ENCODE measurements around the gene OR52E5. TPM values are rescaled to one million over a fixed set of nuclear protein-coding genes. Genes with fewer than 3 reads are reported as not detected.

Gene OR52E5
- total and polyA plus RNA-seq, 2 experiments from 2014 or later, result not detected

DNA sequence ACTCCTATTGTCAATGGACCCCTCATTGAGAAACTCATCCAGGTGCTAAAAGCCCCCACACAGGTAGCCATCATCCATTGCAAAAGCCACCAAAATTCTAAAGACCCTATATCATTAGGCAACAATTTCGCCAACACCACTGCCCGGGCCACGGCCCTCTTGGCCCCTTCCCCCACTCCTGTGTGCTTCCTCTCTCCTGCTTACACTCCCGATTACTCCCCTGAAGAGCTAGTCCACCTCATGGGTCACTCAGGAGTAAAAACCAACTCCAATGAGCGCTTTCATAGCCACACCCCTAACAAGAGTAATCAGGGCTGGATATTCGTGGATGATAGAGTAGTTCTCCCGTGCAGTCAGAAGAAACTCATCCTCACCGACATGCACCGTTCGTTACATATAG lies 40.1 kb downstream of the OR52E5 start:
- no peak overlapping the region for H3K27ac ChIP-seq
- no peak for DNase-seq

GRCh38 chr11:5937868-5938602 lies 45.0 kb downstream of the OR52E5 start:
- H3K79me2 ChIP-seq (ENCODE audit: insufficient read depth), result no peaks in the 10 kb centered on the region
- in situ Hi-C loops (cut with MboI), result no loop called here
- WGBS, 2 experiments (ENCODE audit: low coverage in 1 of 2, low lambda C conversion rate in 2 of 2, missing lambda C conversion rate in 2 of 2), result 67 to 73% methylated on average over 39 of the region's 39 CpGs
- no peaks in the 10 kb centered on the region for H3K9me3 ChIP-seq (ENCODE audit: low read depth)
- H3K27me3 ChIP-seq (replicated peaks; ENCODE audit: insufficient read depth), result no peaks in the 10 kb centered on the region
- no peaks in the 10 kb centered on the region for H3K4me1 ChIP-seq (ENCODE audit: insufficient read depth)
- DNase-seq, result no peak
- no peaks in the 10 kb centered on the region for H3K9me2 ChIP-seq (ENCODE audit: insufficient read depth)
- TF ChIP-seq EZH2phosphoT487 (IDR thresholded peaks at IDR 0.05; ENCODE audit: insufficient read depth, low read depth), result no peak
- H3K9ac ChIP-seq, result no peak overlapping the region
- H3K4me2 ChIP-seq (ENCODE audit: unreplicated experiment), result no peak overlapping the region
- H3K27ac ChIP-seq, result no peak overlapping the region
- no peaks in the 10 kb centered on the region for H3K36me3 ChIP-seq (ENCODE audit: low read depth)
- H3F3A ChIP-seq (ENCODE audit: insufficient read depth), result no peaks in the 10 kb centered on the region
- no peak overlapping the region for H2AFZ ChIP-seq
- no peaks in the 10 kb centered on the region for H4K20me1 ChIP-seq (ENCODE audit: insufficient read depth)
- no peak overlapping the region for H3K4me3 ChIP-seq

More for the DNA sequence above, 40.1 kb downstream of the OR52E5 start:
- Histone ChIP-seq H3F3A (ENCODE audit: insufficient read depth) (no peaks in the 10 kb centered on the region), H3K4me1 (ENCODE audit: insufficient read depth) (no peaks in the 10 kb centered on the region), H3K27me3 (replicated peaks; ENCODE audit: insufficient read depth) (no peaks in the 10 kb centered on the region), H2AFZ (no peak overlapping the region), H3K4me3 (no peak overlapping the region), H3K36me3 (ENCODE audit: low read depth) (no peaks in the 10 kb centered on the region), H3K9me3 (ENCODE audit: low read depth) (no peaks in the 10 kb centered on the region), H3K9ac (no peak overlapping the region), H3K4me2 (ENCODE audit: unreplicated experiment) (no peak overlapping the region), H3K79me2 (ENCODE audit: insufficient read depth) (no peaks in the 10 kb centered on the region), H4K20me1 (ENCODE audit: insufficient read depth) (no peaks in the 10 kb centered on the region), H3K9me2 (ENCODE audit: insufficient read depth) (no peaks in the 10 kb centered on the region)
- in situ Hi-C loops (cut with MboI), result no loop called here
- 45 to 60% methylated on average over 10 of the region's 10 CpGs for WGBS, 2 experiments (ENCODE audit: low coverage in 1 of 2, low lambda C conversion rate in 2 of 2, missing lambda C conversion rate in 2 of 2)
- TF ChIP-seq EZH2 (IDR thresholded peaks at IDR 0.05; ENCODE audit: insufficient read depth, poor library complexity, severe bottlenecking) (no peak), EZH2phosphoT487 (IDR thresholded peaks at IDR 0.05; ENCODE audit: insufficient read depth, low read depth) (no peak)

DNA sequence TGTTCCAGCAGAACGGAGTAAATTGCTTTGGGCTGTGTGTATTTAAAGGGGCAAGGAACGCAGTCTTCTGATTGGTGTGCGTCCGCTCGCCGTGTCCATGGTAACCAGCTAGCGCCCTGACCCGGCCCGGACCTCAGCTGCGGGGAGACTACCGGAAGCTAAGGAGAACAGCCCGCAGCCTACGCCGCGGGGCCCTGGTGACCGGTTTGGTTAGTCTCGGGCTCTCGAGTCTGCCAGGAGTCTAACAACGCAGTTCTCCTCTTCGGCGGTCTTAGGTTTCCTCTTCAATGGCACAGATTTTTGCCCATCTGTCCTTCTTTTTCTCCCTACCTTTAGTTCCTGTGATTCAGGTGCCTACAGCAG lies 45.6 kb downstream of the OR52E5 start:
- no peaks in the 10 kb centered on the region for H3K9me3 ChIP-seq (ENCODE audit: low read depth)
- no peak overlapping the region for H3K9ac ChIP-seq
- H3K4me1 ChIP-seq (ENCODE audit: insufficient read depth), result no peaks in the 10 kb centered on the region
- no peak for TF ChIP-seq EZH2phosphoT487 (IDR thresholded peaks at IDR 0.05; ENCODE audit: insufficient read depth, low read depth)
- no peak for TF ChIP-seq EZH2 (IDR thresholded peaks at IDR 0.05; ENCODE audit: insufficient read depth, poor library complexity, severe bottlenecking)
- in situ Hi-C loops (cut with MboI), result no loop called here
- no peak overlapping the region for H3K4me2 ChIP-seq (ENCODE audit: unreplicated experiment)
- H2AFZ ChIP-seq, result no peak overlapping the region
- no peaks in the 10 kb centered on the region for H3K9me2 ChIP-seq (ENCODE audit: insufficient read depth)
- H3K79me2 ChIP-seq (ENCODE audit: insufficient read depth), result no peaks in the 10 kb centered on the region
- WGBS, 2 experiments (ENCODE audit: low coverage in 1 of 2, low lambda C conversion rate in 2 of 2, missing lambda C conversion rate in 2 of 2), result 52 to 54% methylated on average over 21 of the region's 21 CpGs
- no peak overlapping the region for H3K27ac ChIP-seq
- no peak overlapping the region for H3K4me3 ChIP-seq
- H3K36me3 ChIP-seq (ENCODE audit: low read depth), result no peaks in the 10 kb centered on the region
- no peaks in the 10 kb centered on the region for H3F3A ChIP-seq (ENCODE audit: insufficient read depth)
- H4K20me1 ChIP-seq (ENCODE audit: insufficient read depth), result no peaks in the 10 kb centered on the region
- H3K27me3 ChIP-seq (replicated peaks; ENCODE audit: insufficient read depth), result no peaks in the 10 kb centered on the region
- no peak for DNase-seq

DNA sequence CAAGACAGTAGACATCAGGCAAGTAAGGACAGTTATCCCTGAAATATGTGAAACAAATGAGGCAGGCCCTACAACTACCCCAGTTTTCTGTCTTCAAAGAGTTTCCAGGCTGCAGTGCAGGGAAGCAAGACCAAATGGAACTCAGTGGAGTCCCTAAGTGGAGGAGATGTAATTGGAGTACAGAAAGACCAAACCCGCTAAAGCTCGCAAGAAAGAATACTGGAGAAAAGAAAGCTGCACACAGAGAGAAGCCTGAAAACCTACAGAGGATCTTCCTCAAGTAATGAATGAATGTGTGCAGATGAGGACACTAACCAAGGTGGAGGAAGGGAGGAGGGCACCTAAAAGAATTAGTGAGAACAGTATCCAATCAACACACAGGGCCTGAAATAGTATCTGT lies 47.7 kb downstream of the OR52E5 start:
- no peaks in the 10 kb centered on the region for H3F3A ChIP-seq (ENCODE audit: insufficient read depth)
- WGBS, 2 experiments (ENCODE audit: low coverage in 1 of 2, low lambda C conversion rate in 2 of 2, missing lambda C conversion rate in 2 of 2), result 66 to 78% methylated on average over 2 of the region's 2 CpGs
- no peaks in the 10 kb centered on the region for H3K27me3 ChIP-seq (replicated peaks; ENCODE audit: insufficient read depth)
- TF ChIP-seq EZH2 (IDR thresholded peaks at IDR 0.05; ENCODE audit: insufficient read depth, poor library complexity, severe bottlenecking), result no peak
- TF ChIP-seq EZH2phosphoT487 (IDR thresholded peaks at IDR 0.05; ENCODE audit: insufficient read depth, low read depth), result no peak
- no peaks in the 10 kb centered on the region for H3K36me3 ChIP-seq (ENCODE audit: low read depth)
- in situ Hi-C loops (cut with MboI), result no loop called here
- H3K4me1 ChIP-seq (ENCODE audit: insufficient read depth), result no peaks in the 10 kb centered on the region
- no peaks in the 10 kb centered on the region for H3K9me3 ChIP-seq (ENCODE audit: low read depth)
- H2AFZ ChIP-seq, result no peak overlapping the region
- no peaks in the 10 kb centered on the region for H3K9me2 ChIP-seq (ENCODE audit: insufficient read depth)
- no peak for DNase-seq
- no peaks in the 10 kb centered on the region for H4K20me1 ChIP-seq (ENCODE audit: insufficient read depth)
- H3K79me2 ChIP-seq (ENCODE audit: insufficient read depth), result no peaks in the 10 kb centered on the region
- H3K4me3 ChIP-seq, result no peak overlapping the region
- no peak overlapping the region for H3K27ac ChIP-seq
- H3K9ac ChIP-seq, result no peak overlapping the region
- H3K4me2 ChIP-seq (ENCODE audit: unreplicated experiment), result no peak overlapping the region

Measured in GM23248 (cell line).